ENCODE results near the gene CAMK1D.
"Not testable (repeated sequence)": the region's sequence is repeated elsewhere in the genome, so short reads cannot be mapped to it uniquely, and the experiment has no call there.

CAMK1D gene

GRCh38 chr10:12348870-12349628 is at the start of gene CAMK1D:
Gene CAMK1D (plus strand): TSS chr10:12349547.
- DNase-seq, result peak; percentile 50 to 83 (median 76)

- not testable (repeated sequence) for DNase-seq
Observed at GRCh38 chr10:12301036-12301435, 48.3 kb upstream of the CAMK1D start.

GRCh38 chr10:12308057-12308456 is 41.3 kb upstream of the CAMK1D start:
- no peak for DNase-seq

GRCh38 chr10:12308736-12309375 is 40.5 kb upstream of the CAMK1D start:
- DNase-seq, result no peak

GRCh38 chr10:12309783-12310182 is 39.6 kb upstream of the CAMK1D start:
- DNase-seq, result not testable (repeated sequence)

GRCh38 chr10:12314836-12315235 is 34.5 kb upstream of the CAMK1D start:
- no peak for DNase-seq

- DNase-seq, result no peak
Observed at GRCh38 chr10:12319076-12319475, 30.3 kb upstream of the CAMK1D start.

- DNase-seq, result no peak
Observed at GRCh38 chr10:12320892-12321291, 28.5 kb upstream of the CAMK1D start.

- no peak for DNase-seq
Observed at GRCh38 chr10:12321641-12322040, 27.7 kb upstream of the CAMK1D start.

GRCh38 chr10:12322583-12323131 is 26.7 kb upstream of the CAMK1D start:
- no peak for DNase-seq

- DNase-seq, result no peak
Observed at GRCh38 chr10:12324530-12324929, 24.8 kb upstream of the CAMK1D start.

- DNase-seq, result no peak
Observed at GRCh38 chr10:12327074-12327473, 22.3 kb upstream of the CAMK1D start.

- DNase-seq, result no peak
Observed at GRCh38 chr10:12327476-12327875, 21.9 kb upstream of the CAMK1D start.

GRCh38 chr10:12328312-12328711 is 21.0 kb upstream of the CAMK1D start:
- DNase-seq, result not testable (repeated sequence)

- DNase-seq, result no peak
Observed at GRCh38 chr10:12332572-12333379, 16.6 kb upstream of the CAMK1D start.

GRCh38 chr10:12333380-12334185 is 15.8 kb upstream of the CAMK1D start:
- peak in 2 of 3 experiments; percentile 61 to 81 for DNase-seq

- DNase-seq, result no peak
Observed at GRCh38 chr10:12334186-12334530, 15.2 kb upstream of the CAMK1D start.

- DNase-seq, result not testable (repeated sequence)
Observed at GRCh38 chr10:12335169-12335568, 14.2 kb upstream of the CAMK1D start.

GRCh38 chr10:12337453-12338372 is 11.6 kb upstream of the CAMK1D start:
- DNase-seq, result no peak

GRCh38 chr10:12338981-12339380 is 10.4 kb upstream of the CAMK1D start:
- no peak for DNase-seq

GRCh38 chr10:12340371-12340770 is 9.0 kb upstream of the CAMK1D start:
- no peak for DNase-seq

All from NCI-H1417 (cell line).